Stimulated activated CD4-positive, alpha-beta T cell treated with anti-CD3 and anti-CD28 coated beads, Interleukin-1b, Interleukin-23, amount 100 ng/mL, for 1 hour (primary cell): ENCODE results near the gene SUCLG2.
"Not testable (repeated sequence)": the region's sequence is repeated elsewhere in the genome, so short reads cannot be mapped to it uniquely, and the experiment has no call there.

Experiments used
- DNase-seq, 2 donors: peaks; one replicate each; pipeline ENCODE4 v3.0.0-alpha.2; 2020; ENCODE audit warnings: low read depth in 2 of 2

Gene SUCLG2

DNA sequence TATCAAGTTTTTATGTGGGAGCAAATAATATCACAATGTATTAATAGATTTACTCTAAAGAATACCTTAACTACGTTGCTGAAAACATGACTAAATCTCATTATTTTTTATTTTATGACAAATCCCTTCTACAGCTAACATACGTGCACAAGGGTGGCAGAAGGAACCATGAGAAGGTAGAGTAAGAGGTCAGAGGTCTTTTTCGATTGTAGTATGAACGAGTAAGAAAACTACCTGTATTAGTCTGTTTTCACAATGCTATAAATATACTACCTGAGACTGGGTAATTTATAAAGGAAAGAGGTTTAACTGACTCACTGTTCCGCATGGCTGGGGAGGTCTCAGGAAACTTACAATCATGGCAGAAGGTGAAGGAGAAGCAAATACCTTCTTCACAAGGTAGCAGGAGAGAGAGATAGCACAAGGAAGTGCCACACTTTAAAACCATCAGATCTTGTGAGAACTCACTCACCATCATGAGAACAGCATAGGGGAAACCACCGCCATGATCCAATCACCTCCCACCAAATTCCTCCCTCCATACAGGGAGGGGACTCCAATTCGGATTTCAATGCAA, 95.3 kb downstream of the SUCLG2 start:
- no peak for DNase-seq

GRCh38 chr3:67558426-67558825, 96.0 kb downstream of the SUCLG2 start:
- DNase-seq: no peak

- no peak for DNase-seq
These were observed 96.5 kb downstream of the SUCLG2 start for GRCh38 chr3:67557848-67558355.

DNA sequence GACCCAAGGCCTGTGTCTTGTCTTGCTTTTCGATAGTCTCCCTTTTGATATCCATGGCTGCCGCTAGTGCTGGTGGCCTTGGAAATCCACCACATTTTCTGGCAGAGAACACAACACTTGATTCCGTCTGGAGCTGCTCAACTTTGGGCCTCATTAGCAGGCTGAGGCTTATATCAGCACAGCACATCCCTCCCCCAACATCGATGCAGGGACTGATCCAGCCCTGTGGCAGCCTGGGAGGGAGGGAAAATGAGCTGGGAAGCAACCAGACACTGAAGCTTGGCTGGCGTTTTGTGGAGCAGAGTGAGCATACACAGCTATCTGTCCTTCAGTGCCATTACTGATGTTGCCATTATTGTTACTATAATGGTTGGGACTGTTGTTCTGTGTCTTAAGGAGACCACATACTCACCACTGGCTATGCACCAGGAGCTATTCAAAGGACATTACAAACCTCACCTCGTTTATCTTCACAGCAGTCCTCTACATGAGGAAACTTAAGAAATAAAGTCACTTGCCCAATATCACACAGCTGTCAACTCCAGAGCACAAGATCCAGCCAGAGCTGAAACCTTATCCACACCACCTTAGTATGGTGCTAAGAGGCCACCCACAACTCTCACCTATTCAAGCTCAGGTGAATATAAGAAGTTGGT, 102.9 kb downstream of the SUCLG2 start:
- no peak for DNase-seq

DNA sequence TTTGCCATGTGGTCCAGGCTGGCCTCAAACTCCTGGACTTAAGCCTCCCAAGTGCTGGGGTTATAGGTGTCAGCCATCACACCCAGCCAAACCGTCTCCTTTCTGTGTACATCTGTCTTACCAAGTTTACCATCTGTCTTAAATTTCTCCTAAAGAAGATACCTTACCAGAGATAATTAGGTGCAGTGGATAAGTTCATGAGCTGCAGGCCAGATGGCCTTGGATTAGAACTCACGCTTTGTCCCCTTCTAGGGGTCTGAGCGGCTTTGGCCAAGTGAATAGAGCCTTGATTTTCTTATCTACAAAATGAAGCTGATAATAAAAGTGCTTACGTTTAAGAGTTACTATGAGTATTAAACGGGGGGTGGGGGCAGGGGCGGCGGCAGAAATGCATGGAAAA, 103.9 kb downstream of the SUCLG2 start:
- DNase-seq: no peak

- DNase-seq: not testable (repeated sequence)
These were observed 111.7 kb downstream of the SUCLG2 start for GRCh38 chr3:67542502-67543250.

DNA sequence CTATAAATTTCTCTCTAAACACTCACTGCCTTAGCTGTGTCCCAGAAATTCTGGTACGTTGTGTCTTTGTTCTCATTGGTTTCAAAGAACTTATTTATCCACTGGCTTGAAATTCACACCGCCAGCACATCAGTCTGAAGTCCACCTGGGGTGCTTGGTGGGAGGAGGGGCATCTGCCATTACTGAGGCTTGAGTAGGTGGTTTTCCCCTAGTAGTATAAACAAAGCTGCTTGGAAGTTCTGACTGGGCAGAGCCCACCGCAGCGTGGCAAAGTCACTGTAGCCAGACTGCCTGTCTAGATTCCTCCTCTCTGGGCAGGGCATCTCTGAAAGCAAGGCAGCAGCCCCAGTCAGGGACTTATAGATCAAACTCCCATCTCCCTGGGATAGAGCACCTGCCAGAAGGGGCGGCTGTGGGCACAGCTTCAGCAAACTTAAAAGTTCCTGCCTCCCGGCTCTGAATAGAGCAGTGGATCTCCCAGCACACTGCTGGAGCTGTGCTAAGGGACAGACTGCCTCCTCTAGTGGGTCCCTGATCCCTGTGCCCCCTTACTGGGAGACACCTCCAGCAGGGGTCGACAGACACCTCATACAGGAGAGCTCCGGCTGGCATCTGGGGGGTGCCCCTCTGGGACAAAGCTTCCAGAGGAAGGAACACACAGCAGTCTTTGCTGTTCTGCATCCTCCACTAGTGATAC, 114.1 kb downstream of the SUCLG2 start:
- no peak for DNase-seq

DNA sequence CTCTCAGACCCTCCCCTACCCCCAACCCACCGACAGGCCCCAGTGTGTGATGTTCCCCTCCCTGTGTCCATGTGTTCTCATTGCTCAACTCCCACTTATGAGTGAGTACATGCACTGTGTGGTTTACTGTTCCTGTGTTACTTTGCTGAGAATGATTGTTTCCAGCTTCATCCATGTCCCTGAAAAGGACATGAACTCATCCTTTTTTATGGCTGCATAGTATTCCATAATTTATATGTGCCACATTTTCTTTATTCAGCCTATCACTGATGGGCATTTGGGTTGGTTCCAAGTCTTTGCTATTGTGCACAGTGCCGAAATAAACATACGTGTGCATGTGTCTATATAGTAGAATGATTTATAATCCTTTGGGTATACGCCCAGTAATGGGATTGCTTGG, 117.2 kb downstream of the SUCLG2 start:
- DNase-seq: not testable (repeated sequence)

DNA sequence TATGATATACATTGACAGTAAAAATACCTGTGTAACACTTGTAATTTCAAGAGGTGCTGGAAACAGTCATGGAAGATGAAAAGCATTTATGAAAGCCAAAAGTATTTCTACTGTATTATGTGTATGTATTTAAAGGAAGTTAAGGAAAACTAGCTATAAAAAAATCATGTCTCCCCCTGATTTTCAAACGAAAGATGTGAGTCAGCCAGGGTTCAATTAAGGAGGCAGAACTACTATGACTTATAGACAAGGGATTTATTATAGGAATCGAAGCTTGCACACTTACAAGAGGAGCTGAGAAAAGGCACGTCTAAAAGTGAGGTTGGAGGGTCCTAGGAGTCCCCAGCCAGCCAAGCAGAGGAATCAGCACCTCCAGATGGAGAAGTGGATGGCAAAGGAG, 119.4 kb downstream of the SUCLG2 start:
- no peak for DNase-seq

- no peak for DNase-seq
These were observed 119.8 kb downstream of the SUCLG2 start for GRCh38 chr3:67534594-67534993.

GRCh38 chr3:67531181-67532101, 123.0 kb downstream of the SUCLG2 start:
- DNase-seq: no peak

DNA sequence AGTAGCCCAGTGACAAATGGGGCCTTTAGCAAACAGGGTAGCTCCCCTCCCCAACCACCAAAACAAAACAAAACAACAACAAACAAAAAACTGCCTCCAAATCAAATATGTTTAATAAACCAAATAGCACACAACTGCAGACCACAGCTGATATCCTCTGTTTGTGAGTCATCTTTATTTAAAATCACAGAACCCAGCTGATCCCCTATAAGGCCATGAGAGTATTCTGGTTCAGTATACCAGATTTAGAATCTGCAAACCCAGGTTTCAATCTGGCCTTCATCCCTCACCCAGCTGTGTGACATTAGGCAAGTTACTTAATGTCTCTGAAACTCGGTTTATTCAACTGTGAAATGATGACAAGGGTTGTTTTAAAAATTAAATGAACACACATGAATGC, 124.5 kb downstream of the SUCLG2 start:
- no peak for DNase-seq

GRCh38 chr3:67529337-67529736, 125.1 kb downstream of the SUCLG2 start:
- no peak for DNase-seq

DNA sequence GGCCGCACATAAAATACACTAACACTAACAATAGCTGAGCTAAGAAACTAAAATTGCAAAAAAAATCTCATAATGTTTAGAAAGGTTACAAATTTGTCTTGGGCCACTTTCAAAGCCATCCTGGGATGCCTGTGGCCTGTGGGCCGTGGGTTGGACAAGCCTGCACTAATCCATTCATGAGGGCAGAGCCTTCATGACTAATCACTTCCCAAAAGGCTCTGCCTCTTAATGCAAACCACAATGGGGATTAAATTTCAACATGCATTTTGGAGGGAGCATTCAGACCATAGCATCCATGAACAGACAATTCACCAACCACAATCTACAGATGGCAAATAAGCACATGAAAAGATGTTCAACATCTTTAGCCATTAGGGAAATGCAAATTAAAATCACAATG, 128.2 kb downstream of the SUCLG2 start:
- no peak for DNase-seq

DNA sequence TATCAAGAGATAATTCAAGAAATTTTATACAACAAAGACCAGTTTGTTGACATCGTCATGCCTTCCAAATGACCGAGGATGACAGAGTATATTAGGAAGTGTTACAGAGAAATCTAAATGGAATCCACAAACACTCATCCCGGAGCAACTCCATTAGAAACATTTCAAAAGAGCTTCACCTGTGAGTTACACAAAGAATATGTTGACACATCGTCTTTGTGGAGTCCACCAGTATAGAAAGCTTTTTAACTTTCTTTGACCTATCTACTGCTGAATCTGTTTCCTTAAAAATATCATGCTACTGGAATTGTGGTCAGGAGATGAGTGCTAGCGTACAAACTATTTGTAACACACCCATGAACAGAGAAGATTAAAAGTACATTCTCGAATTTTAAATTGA, 130.4 kb downstream of the SUCLG2 start:
- DNase-seq: no peak

DNA sequence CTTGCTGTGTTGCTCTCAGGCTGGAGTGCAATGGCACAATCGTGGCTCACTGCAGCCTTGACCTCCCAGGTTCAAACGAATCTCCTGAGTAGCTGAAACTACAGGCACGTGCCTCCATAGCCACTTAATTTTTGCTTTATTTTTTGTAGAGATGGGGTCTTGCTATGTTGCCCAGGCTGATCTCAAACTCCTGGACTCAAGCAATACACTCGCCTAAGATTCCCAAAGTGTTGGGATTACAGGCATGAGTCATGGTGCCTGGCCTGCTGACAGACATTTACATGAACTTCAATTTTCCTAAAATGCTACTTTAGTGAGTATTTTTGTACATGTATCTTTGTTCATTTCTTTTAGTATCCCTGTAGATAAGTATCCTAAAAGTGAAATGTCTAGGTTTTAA, 132.3 kb downstream of the SUCLG2 start:
- no peak for DNase-seq

- DNase-seq: no peak
These were observed 133.3 kb downstream of the SUCLG2 start for GRCh38 chr3:67521053-67521646.

GRCh38 chr3:67518236-67518635, 136.2 kb downstream of the SUCLG2 start:
- DNase-seq: no peak

DNA sequence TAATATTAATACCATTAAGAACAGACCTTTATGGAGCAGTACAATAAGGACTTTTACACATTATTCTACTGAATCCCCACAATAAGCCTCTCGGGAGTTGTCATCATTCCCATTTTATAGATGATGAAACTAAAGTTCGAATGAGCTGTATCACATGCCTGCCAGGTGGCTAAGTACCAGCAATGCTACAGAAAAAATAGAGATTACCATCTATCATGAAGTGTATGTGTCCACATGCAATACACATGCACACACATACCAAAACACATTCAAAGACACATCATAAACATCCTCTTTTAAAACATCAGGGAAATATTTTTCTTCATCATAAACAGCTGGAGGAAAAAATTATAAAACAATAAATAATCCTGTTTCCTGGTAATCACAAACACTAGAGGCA, 136.6 kb downstream of the SUCLG2 start:
- no peak for DNase-seq

- no peak for DNase-seq
These were observed 137.9 kb downstream of the SUCLG2 start for GRCh38 chr3:67516496-67516895.

DNA sequence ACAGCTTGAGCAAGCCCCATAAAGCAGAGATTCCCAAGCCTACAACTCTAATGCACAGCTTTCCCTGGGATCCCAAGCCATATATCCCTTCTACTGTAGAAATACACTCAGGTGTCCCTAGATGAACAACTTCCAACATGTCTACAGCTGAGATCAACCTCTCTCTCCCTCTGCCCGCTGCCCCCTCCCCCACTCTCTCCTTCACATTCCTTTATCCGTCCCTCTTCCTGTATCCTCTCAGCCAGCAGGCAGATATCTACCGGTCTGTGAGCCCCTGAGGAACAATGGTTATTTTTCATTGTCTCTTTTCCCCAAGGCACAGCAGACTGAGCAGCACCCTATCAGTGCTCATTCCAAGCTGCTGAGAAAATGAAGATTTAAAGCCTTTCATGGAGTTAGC, 138.6 kb downstream of the SUCLG2 start:
- no peak for DNase-seq
